ENCODE data around the gene GTF2IRD1. TPM values are rescaled to one million over a fixed set of nuclear protein-coding genes. Genes with fewer than 3 reads are reported as not detected.

The GTF2IRD1 gene
- total and polyA plus RNA-seq, 2 experiments from 2014 or later = 28.7 to 37.1 TPM

- TF ChIP-seq ZNF462 (CRISPR knock-in tag; IDR thresholded peaks at IDR 0.05) (no peak), STAT1 (IDR thresholded peaks at IDR 0.05; ENCODE audit: unreplicated experiment) (no peak)
Measured at GRCh38 chr7:74475987-74476350, 22.3 kb downstream of the GTF2IRD1 start (continued).

GRCh38 chr7:74476626-74477025 lies 22.9 kb downstream of the GTF2IRD1 start:
- Mint-ChIP-seq H3K27ac (no peak overlapping the region), H3K4me3 (no peak overlapping the region), H3K36me3 (ENCODE audit: low read depth) (no peaks in the 10 kb centered on the region), H3K9me3 (no peaks in the 10 kb centered on the region), H3K4me1 (peaks cover 19% of the 10 kb centered on the region), H3K27me3 (ENCODE audit: insufficient read depth, low read depth, poor library complexity) (peaks cover 7% of the 10 kb centered on the region)
- peaks cover 50% of the 10 kb centered on the region for H3K79me2 ChIP-seq (replicated peaks; ENCODE audit: insufficient read depth)
- H3K4me3 ChIP-seq = no peak overlapping the region
- H3K36me3 ChIP-seq (ENCODE audit: insufficient read depth) = no peaks in the 10 kb centered on the region
- no peak overlapping the region for H3K4me2 ChIP-seq
- H2AFZ ChIP-seq = no peak overlapping the region
- no peaks in the 10 kb centered on the region; the same call in 1 of the 2 replicates for H3F3A ChIP-seq (replicated peaks; ENCODE audit: low read depth)
- H3K4me1 ChIP-seq (ENCODE audit: insufficient read depth) = peaks cover 19% of the 10 kb centered on the region
- ATAC-seq (no peak), DNase-seq (ENCODE audit: low spot score) (no peak)
- H3K27ac ChIP-seq (ENCODE audit: low read depth) = no peak overlapping the region
- peaks cover 21% of the 10 kb centered on the region for H4K20me1 ChIP-seq (replicated peaks; ENCODE audit: insufficient read depth)
- no peaks in the 10 kb centered on the region for H3K9me2 ChIP-seq (ENCODE audit: insufficient read depth)
- H3K27me3 ChIP-seq (ENCODE audit: insufficient read depth) = no peaks in the 10 kb centered on the region
- TF ChIP-seq POLR2AphosphoS5 (IDR thresholded peaks at IDR 0.05; ENCODE audit: low read depth) (no peak), JUNB (IDR thresholded peaks at IDR 0.05; ENCODE audit: unreplicated experiment) (no peak), ETS1 (IDR thresholded peaks at IDR 0.05) (no peak), REST (IDR thresholded peaks at IDR 0.05; ENCODE audit: unreplicated experiment) (no peak), NANOG (IDR thresholded peaks at IDR 0.05; ENCODE audit: borderline replicate concordance) (no peak)
